ENCODE data around the gene INPP5D. TPM values are rescaled to one million over a fixed set of nuclear protein-coding genes. Genes with fewer than 3 reads are reported as not detected.

INPP5D gene
- total and polyA plus RNA-seq, 2 donors (not counting 1 experiment from before 2014, with no cell fraction given): 152 to 444 TPM

- peak overlapping the region; percentile 91 to 99 (median 98) for H3K4me3 ChIP-seq (ENCODE audit: control extremely low read depth in 1 of 5, extremely low read depth in 1 of 5, insufficient read depth in 1 of 5, low read depth in 2 of 5, low read length in 4 of 5)
- Mint-ChIP-seq H3K4me3 (peak overlapping the region; percentile 76), H3K4me1 (peaks cover 56% of the 10 kb centered on the region), H3K9me3 (ENCODE audit: insufficient read depth) (no peaks in the 10 kb centered on the region), H3K27me3 (no peaks in the 10 kb centered on the region), H3K27ac (peak overlapping the region; percentile 87)
- H3K36me3 ChIP-seq (replicated peaks in 1 of 2; ENCODE audit: control extremely low read depth in 1 of 2, control insufficient read depth in 1 of 2, extremely low read depth in 1 of 2, insufficient read depth in 2 of 2, low read length in 1 of 2): peaks cover 0 to 45% of the 10 kb centered on the region in 2 experiments
- TF ChIP-seq EZH2 (IDR thresholded peaks at IDR 0.05; ENCODE audit: borderline replicate concordance, insufficient read depth, low read depth, low read length, poor library complexity, severe bottlenecking) (no peak), CTCF (IDR thresholded peaks at IDR 0.05) (peak; percentile 20)
- DNase-seq: no peak
- peak overlapping the region; percentile 97 for H3K9ac ChIP-seq (ENCODE audit: low read length)
- peaks cover 82% of the 10 kb centered on the region for H3K79me2 ChIP-seq (ENCODE audit: control insufficient read depth, insufficient read depth, low read length)
- peak overlapping the region; percentile 90 to 95 for H3K27ac ChIP-seq (ENCODE audit: low read length in 2 of 2)
- intact Hi-C loops (cut with micrococcal nuclease): loop anchor here (1.0 to 5.0 kb wide), 6 partner anchors 8 to 365 kb away; partner anchors contain the start of gene GIGYF2
- WGBS (ENCODE audit: insufficient coverage): 1% methylated on average over 10 of the region's 12 CpGs
- ATAC-seq (ENCODE audit: low read depth): peak; percentile 12
- H3K27me3 ChIP-seq (replicated peaks in 1 of 4; ENCODE audit: control extremely low read depth in 1 of 4, control insufficient read depth in 3 of 4, insufficient read depth in 4 of 4, low read length in 3 of 4): no peaks in the 10 kb centered on the region
- POLR2A ChIA-PET: interaction anchor here (0.8 to 4.8 kb wide), 16 partner anchors 9 to 189 kb away, joined by 3 to 112 read pairs (median 5); partner anchors contain the start of gene ATG16L1
- peaks cover 0 to 3% (median 0%) of the 10 kb centered on the region in 3 donors for H3K9me3 ChIP-seq (ENCODE audit: control extremely low read depth in 1 of 3, control insufficient read depth in 2 of 3, insufficient read depth in 1 of 3, low read length in 2 of 3)
- H2AFZ ChIP-seq (ENCODE audit: insufficient read depth, low read depth, low read length, poor library complexity, severe bottlenecking): no peak overlapping the region
- H3K4me2 ChIP-seq (replicated peaks; ENCODE audit: low read depth, low read length, poor library complexity, severe bottlenecking): peak overlapping the region; percentile 80
- H3K4me1 ChIP-seq (ENCODE audit: control insufficient read depth in 2 of 2, insufficient read depth in 2 of 2, low read length in 2 of 2): peaks cover 38 to 66% of the 10 kb centered on the region in 2 donors
- CTCF ChIA-PET: interaction anchor here (1.0 to 5.4 kb wide), 14 partner anchors 9 to 1390 kb away, joined by 3 to 70 read pairs (median 18); partner anchors contain the start of gene ATG16L1
- H4K20me1 ChIP-seq (ENCODE audit: control insufficient read depth, insufficient read depth, low read length, poor library complexity, severe bottlenecking): peaks cover 58% of the 10 kb centered on the region
Observed at GRCh38 chr2:233061591-233062450, 1.7 kb downstream of the INPP5D start.
